IPS-NIHi11 (cell line): ENCODE measurements around the gene TAPBPL.

Experiments
- DNase-seq: peaks from one replicate; pipeline ENCODE4 v3.0.0; 2012; ENCODE audit warnings: mixed read lengths, low spot score

TAPBPL gene

DNA sequence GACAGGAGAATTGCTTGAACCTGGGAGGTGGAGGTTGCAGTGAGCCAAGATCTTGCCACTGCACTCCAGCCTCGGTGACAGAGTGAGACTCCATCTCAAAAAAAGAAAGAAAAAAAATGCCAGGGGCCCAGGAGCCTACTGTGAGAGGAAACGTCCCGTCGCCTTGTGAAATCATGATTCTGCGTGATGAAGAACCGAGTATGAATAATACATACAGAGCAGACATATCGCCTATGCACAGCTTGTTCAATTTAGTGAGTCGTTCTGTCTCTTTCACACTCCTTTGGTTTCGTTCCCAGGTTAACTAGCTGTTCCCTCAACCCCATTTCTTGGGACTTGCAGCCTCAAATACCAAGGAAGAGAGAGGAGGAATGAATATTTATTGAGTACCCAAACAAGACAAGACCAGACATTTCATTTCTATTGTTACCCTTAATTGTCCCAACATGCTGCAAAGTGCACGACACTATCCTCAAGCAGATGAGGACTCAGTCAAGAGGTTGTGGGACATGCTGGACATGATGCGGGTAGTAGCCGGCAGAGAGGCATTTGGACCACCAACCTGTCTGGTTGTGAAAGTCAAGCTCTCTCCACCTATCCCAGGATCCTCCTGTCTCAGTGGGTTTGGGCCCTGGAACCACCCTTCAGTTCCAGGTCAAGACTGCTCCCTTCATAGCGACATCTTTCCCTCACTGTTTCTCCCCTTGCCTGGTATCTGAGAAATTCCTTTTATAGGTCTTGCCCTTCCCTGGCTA lies 15.7 kb upstream of the TAPBPL start:
- no peak for DNase-seq

DNA sequence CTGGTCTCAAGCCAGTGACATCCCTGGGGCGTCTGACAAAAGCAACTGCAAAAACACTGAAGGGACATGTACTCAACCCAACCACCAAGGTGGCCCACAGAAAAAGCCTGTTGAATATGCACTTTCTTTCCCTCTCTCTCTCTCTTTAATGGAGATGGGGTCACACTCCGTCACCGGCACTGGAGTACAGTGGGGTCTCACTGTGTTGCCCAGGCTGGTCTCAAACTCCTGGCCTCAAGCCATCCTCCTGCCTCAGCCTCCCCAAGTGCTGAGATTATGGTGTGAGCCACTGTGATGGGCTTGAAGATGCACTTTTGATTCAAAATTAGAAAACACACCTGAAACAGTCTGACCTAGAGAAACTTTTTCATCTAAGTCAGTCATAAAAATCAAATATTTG lies 14.3 kb upstream of the TAPBPL start:
- DNase-seq = no peak

- DNase-seq = no peak
Observed at GRCh38 chr12:6438345-6438744, 13.5 kb upstream of the TAPBPL start.

GRCh38 chr12:6440391-6440790 lies 11.5 kb upstream of the TAPBPL start:
- DNase-seq = no peak

DNA sequence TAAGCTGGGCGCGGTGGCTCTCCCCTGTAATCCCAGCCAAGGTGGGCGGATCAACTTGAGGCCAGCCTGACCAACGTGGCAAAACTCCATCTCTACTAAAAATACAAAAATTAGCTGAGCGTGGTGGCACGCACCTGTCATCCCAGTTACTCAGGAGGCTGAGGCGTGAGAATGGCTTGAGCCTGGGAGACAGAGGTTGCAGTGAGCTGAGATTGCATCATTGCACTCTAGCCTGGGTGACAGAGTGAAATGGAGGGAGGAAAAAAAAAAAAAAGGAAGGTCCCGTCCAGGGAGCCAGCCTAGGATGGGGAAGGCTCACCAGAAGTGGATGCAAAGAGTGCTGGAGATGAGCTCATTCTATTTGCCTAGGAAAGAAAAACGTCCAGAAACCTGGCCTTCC lies 9.0 kb upstream of the TAPBPL start:
- DNase-seq = no peak

DNA sequence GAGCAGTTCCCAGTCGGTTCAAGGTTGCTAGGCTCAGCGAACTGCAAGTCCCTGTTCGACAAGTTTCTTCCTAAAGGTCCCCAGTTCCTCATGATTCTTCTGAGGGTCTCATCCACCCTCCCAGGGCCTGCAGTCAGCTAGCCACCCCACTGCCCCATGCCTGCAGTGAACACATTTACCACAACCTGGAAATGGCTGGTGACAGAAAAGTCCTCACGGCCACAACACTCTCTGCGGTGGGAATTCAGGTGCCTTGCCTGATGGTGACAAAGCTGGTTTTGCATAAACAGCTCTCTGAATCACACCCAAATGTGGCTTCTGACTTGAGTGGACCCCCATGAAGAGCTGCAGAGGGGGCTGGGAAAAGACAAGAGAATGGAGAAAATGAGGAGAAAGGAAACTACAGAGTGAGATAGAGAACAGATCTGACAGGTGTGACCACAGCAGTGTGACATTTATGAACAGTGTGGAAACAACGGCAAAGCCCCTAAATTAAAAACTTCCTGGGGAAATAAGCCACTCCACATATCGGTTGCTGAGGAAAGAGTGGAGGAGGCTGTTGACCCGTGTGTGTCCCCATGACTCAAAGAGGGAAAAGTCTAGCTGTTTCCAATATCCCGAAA lies 8.4 kb upstream of the TAPBPL start:
- DNase-seq = no peak

GRCh38 chr12:6444031-6444430 lies 7.8 kb upstream of the TAPBPL start:
- DNase-seq = no peak

DNA sequence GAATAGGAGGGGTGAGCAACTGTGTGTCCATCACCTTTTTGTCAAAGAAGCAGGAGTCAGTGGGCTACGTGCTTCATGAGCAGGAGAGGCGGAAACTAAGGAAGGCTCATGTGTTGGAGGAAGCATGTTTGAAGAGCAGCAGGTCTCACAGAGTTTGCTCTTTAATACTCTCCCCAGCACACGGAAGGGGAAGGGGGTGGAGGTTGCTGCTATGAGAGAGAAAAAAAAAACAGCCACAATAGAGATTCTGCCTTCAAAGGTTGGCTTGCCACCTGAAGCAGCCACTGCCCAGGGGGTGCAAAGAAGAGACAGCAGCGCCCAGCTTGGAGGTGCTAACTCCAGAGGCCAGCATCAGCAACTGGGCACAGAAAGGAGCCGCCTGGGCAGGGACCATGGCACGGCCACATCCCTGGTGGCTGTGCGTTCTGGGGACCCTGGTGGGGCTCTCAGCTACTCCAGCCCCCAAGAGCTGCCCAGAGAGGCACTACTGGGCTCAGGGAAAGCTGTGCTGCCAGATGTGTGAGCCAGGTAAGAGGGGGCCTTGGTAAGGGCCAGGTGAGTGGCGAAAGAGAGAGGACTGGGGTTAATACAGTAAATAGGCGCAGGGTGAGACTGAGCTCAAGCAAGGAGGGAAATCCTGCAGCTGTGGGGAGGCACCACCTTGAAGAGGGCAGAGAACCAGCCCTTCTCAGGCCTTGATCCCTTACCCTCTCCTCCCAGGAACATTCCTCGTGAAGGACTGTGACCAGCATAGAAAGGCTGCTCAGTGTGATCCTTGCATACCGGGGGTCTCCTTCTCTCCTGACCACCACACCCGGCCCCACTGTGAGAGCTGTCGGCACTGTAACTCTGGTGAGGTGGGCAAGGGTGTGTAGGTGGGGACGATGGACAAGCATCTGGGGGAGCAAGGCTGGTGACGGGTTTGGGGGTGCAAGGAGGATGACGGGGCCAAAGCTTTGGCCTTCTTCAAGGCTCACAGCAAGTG lies 6.8 kb upstream of the TAPBPL start, which contains the start of gene CD27:
CD27 (plus strand) TSS at position 252 of the 985 bp plus-strand sequence; CDS start at position 393, 141 bp downstream.
- no peak for DNase-seq

GRCh38 chr12:6450091-6450868 lies 1.6 kb upstream of the TAPBPL start:
- no peak for DNase-seq

DNA sequence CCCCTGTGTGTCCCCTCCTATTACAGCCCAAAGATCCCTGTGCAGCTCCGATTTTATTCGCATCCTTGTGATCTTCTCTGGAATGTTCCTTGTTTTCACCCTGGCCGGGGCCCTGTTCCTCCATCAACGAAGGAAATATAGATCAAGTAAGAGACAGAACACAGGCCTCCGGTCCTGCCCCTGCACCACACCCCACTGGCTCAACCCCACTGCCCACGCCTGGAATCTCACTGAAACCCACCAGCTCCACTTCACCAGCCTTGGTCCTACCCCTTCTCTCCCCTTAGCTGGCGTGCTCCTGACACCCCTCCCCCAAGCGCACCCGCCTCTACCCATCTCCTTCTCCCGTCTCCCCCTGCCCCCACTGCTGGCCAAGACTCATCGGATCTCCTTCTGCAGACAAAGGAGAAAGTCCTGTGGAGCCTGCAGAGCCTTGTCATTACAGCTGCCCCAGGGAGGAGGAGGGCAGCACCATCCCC lies 934 bp upstream of the TAPBPL start:
- DNase-seq = no peak

DNA sequence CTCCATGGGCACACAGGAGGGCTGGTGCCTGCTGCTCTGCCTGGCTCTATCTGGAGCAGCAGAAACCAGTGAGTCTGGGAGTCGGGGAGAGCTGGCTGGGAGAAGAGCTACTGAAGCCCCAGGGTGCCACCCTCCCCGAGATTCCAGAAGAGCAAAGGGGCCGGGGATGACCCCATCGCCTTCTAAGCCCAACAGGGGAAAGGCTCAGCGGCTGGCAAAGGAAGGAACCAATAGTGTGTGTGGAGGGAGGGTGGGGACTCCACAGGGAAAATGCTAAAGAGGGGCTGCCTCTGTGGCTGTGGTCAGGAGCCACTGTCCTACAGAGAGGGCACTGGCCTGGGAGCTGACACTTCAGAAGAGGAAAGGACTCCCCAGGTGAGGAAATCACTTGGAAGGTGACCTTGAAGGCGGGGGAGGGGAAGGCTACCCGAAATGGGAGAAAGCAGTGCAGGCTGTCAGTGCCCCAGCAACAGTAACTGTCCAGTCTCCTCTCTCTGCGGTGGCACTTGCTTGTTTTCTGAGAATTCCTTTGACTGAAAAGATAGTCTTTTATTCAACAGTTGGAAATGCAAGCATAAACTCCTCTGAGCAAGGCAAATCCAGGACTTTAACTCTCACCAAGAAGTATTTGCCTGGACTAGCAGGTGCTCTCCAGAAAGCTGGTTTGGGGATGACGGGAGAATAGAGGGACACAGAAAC lies 552 bp downstream of the TAPBPL start:
- no peak for DNase-seq

DNA sequence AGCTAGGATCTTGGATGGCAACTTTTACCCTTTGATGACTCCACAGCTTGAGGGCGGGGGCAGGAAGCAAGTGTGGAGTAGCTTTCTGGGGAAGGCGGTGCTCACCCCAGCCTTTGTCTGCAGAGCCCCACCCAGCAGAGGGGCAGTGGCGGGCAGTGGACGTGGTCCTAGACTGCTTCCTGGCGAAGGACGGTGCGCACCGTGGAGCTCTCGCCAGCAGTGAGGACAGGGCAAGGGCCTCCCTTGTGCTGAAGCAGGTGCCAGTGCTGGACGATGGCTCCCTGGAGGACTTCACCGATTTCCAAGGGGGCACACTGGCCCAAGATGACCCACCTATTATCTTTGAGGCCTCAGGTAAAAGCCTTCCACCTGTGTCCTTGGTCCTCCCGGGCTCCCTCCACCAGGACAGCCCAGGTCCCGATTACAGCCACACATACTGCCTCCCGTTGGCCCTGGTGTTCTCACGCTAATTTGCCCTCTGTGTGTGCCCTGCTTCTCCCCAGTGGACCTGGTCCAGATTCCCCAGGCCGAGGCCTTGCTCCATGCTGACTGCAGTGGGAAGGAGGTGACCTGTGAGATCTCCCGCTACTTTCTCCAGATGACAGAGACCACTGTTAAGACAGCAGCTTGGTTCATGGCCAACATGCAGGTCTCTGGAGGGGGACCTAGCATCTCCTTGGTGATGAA lies 1.2 kb downstream of the TAPBPL start:
- no peak for DNase-seq

- no peak for DNase-seq
Observed at GRCh38 chr12:6457220-6457945, 5.5 kb downstream of the TAPBPL start.

DNA sequence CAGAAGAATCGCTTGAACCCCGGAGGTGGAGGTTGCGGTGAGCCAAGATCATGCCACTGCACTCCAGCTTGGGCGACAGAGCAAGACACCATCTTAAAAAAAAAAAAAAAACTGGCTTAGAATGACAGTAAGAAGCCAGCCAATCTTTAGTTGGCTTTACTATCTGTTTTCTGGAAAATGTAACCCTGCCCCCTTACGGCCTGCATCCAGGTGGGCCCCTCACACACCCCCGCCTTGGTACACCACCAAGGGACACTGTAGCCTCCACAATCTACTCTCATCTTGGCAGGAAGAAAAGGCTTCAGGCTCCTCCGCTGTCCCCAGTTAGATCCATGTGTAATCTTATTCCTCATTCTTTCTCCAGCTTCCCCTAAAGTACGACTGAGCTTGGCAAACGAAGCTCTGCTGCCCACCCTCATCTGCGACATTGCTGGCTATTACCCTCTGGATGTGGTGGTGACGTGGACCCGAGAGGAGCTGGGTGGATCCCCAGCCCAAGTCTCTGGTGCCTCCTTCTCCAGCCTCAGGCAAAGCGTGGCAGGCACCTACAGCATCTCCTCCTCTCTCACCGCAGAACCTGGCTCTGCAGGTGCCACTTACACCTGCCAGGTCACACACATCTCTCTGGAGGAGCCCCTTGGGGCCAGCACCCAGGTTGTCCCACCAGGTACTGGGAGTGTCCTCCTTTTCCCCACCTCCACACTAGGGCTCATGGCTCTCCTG lies 6.6 kb downstream of the TAPBPL start:
- no peak for DNase-seq

- no peak for DNase-seq
Observed at GRCh38 chr12:6459004-6459337, 7.1 kb downstream of the TAPBPL start.

DNA sequence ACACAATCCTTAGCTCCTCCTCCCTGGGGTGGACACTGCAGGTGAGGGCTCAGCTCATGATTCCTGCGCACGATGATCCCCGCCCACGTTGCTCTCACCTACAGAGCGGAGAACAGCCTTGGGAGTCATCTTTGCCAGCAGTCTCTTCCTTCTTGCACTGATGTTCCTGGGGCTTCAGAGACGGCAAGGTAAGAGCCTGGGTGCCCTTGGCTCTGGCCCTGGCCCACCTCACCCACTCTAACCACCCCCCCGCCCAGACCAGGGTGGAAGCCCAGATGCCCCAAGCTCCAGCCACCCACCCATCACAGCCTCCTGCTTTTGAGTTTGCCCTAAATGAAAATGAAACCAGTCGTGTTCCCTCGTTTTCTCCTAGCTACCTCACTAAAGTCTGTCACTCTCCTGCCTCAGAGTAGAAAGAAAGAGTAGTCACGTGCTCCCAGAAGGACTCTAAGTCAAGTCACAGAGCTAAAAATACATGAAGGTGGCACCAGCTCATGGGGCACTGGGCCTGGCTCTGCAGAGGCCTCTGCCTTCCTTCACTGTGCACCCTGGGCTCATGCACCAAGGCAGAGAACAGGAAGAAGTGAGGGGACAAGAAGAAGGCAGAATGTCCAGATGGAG lies 9.0 kb downstream of the TAPBPL start:
- no peak for DNase-seq

GRCh38 chr12:6461401-6462233 lies 9.8 kb downstream of the TAPBPL start:
- no peak for DNase-seq
